Activated T-cell treated with anti-CD3 and anti-CD28 coated beads for 4 hours (primary cell): ENCODE measurements around the gene MRPL49.
"Not testable (repeated sequence)": the region's sequence is repeated elsewhere in the genome, so short reads cannot be mapped to it uniquely, and the experiment has no call there.

ENCODE experiments used
- DNase-seq: peaks from one replicate; pipeline ENCODE4 v3.0.0-alpha.2; 2020

Gene MRPL49

DNA sequence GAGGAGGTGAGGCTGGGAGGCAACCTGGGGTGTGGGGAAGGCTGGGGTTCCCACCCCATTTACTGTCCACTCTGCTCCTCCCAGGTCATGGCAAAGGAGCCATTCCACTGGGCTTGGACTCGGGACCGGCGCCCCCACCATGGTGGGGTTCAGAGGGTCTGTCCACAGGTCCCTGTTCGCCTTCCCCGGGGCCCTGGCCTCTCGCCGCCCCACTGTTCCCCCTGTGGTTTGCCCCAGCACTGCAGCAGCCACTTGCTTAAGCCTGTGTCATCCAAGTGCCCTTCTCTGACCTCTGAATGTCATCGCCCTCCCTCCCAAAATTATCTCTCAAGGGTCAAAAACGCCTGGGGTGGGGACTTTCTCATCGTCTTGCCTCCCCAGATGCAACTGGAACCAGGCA, 50.5 kb downstream of the MRPL49 start:
- DNase-seq = no peak

DNA sequence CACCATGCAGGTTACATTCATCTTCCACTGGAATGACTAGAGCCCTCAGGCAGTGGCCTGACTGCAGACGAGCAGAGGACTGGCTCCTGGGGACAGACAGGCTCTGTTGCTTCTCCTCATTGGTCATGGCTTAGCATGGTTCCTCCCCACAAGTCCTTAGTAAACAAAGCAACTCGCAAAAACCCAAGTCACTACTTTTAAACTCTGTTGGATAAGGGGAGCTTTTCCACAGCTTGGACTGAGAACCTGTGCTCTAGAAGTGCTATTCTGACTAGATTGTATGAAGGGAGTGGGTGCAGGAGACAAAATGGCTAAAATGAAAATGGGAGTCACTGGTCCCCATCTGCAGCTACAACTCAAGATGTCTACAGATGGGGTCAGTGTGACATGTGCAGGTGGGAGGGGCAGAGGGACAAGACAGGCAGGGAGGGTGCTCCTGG, 52.5 kb downstream of the MRPL49 start:
- not testable (repeated sequence) for DNase-seq
